Measurements from ENCODE around the gene PIK3R4.

Gene PIK3R4

GRCh38 chr3:130741946-130742610, 4.6 kb downstream of the PIK3R4 start:
- no peak for DNase-seq (ENCODE audit: low read depth)

- DNase-seq (ENCODE audit: low read depth), result no peak
These were observed 6.8 kb downstream of the PIK3R4 start for GRCh38 chr3:130739848-130740247.

GRCh38 chr3:130738241-130738640, 8.4 kb downstream of the PIK3R4 start:
- no peak for DNase-seq (ENCODE audit: low read depth)

- peak; percentile 40 for DNase-seq (ENCODE audit: low read depth)
These were observed 9.0 kb downstream of the PIK3R4 start for GRCh38 chr3:130737622-130738021.

- DNase-seq (ENCODE audit: low read depth), result no peak
These were observed 13.3 kb downstream of the PIK3R4 start for GRCh38 chr3:130733236-130733875.

GRCh38 chr3:130732501-130732900, 14.1 kb downstream of the PIK3R4 start:
- DNase-seq (ENCODE audit: low read depth), result no peak

GRCh38 chr3:130731817-130732216, 14.8 kb downstream of the PIK3R4 start:
- no peak for DNase-seq (ENCODE audit: low read depth)

- no peak for DNase-seq (ENCODE audit: low read depth)
These were observed 17.5 kb downstream of the PIK3R4 start for GRCh38 chr3:130729154-130729553.

GRCh38 chr3:130728037-130728436, 18.6 kb downstream of the PIK3R4 start:
- DNase-seq (ENCODE audit: low read depth), result no peak

GRCh38 chr3:130725746-130726145, 20.9 kb downstream of the PIK3R4 start:
- no peak for DNase-seq (ENCODE audit: low read depth)

GRCh38 chr3:130715616-130716015, 31.0 kb downstream of the PIK3R4 start:
- no peak for DNase-seq (ENCODE audit: low read depth)

- no peak for DNase-seq (ENCODE audit: low read depth)
These were observed 33.8 kb downstream of the PIK3R4 start for GRCh38 chr3:130712718-130713423.

- no peak for DNase-seq (ENCODE audit: low read depth)
These were observed 34.9 kb downstream of the PIK3R4 start for GRCh38 chr3:130711565-130712324.

- DNase-seq (ENCODE audit: low read depth), result peak; percentile 19
These were observed 37.0 kb downstream of the PIK3R4 start for GRCh38 chr3:130709671-130710070.

- no peak for DNase-seq (ENCODE audit: low read depth)
These were observed 38.6 kb downstream of the PIK3R4 start for GRCh38 chr3:130707902-130708601.

GRCh38 chr3:130705501-130705900, 41.1 kb downstream of the PIK3R4 start:
- DNase-seq (ENCODE audit: low read depth), result no peak

GRCh38 chr3:130702985-130703384, 43.6 kb downstream of the PIK3R4 start:
- DNase-seq (ENCODE audit: low read depth), result no peak

GRCh38 chr3:130700541-130700940, 46.1 kb downstream of the PIK3R4 start:
- peak; percentile 14 for DNase-seq (ENCODE audit: low read depth)

- peak; percentile 24 for DNase-seq (ENCODE audit: low read depth)
These were observed 46.9 kb downstream of the PIK3R4 start for GRCh38 chr3:130699765-130700164.

GRCh38 chr3:130693314-130693713, 53.3 kb downstream of the PIK3R4 start:
- no peak for DNase-seq (ENCODE audit: low read depth)

GRCh38 chr3:130692455-130692854, 54.2 kb downstream of the PIK3R4 start:
- DNase-seq (ENCODE audit: low read depth), result peak; percentile 48
